WTC11 (cell line): ENCODE measurements around the gene ARHGAP6. TPM values are rescaled to one million over a fixed set of nuclear protein-coding genes. Genes with fewer than 3 reads are reported as not detected.

ENCODE experiments used
- ATAC-seq: fragments of 200-7000 bp; cut with Tn5 transposase; 2 replicates; pipeline ENCODE4 v1.10.0; 2021; ENCODE audit warnings: mild to moderate bottlenecking, moderate library complexity
- CTCF ChIA-PET: fragments of 300-600 bp; sonication (Branson Sonifier 250); formaldehyde crosslinking; loops from one replicate; lab custom pipeline; 2021; ENCODE audit warnings: antibody characterized with exemption; lab: Charles Lee
- POLR2A ChIA-PET: fragments of 350-600 bp; sonication (Branson Sonifier 250); formaldehyde crosslinking; loops from one replicate; lab custom pipeline; 2021; ENCODE audit warnings: antibody characterized with exemption; lab: Charles Lee
- DNase-seq: peaks from one replicate; pipeline ENCODE4 v3.0.0; 2021; ENCODE audit warnings: low spot score
- H3K27ac Mint-ChIP-seq: 2 replicates; pipeline ENCODE4 v1.8.0; 2021; ENCODE audit warnings: mixed read lengths
- H3K27me3 Mint-ChIP-seq: 2 replicates; pipeline ENCODE4 v1.8.0; 2021; ENCODE audit warnings: low read depth, mild to moderate bottlenecking, moderate library complexity, mixed read lengths
- H3K36me3 Mint-ChIP-seq: 2 replicates; pipeline ENCODE4 v1.8.0; 2021; ENCODE audit warnings: mixed read lengths
- H3K4me1 Mint-ChIP-seq: 2 replicates; pipeline ENCODE4 v1.8.0; 2022; ENCODE audit warnings: mixed read lengths
- H3K4me3 Mint-ChIP-seq: 2 replicates; pipeline ENCODE4 v1.8.0; 2021; ENCODE audit warnings: mild to moderate bottlenecking, moderate library complexity, mixed read lengths
- H3K9me3 Mint-ChIP-seq: 2 replicates; pipeline ENCODE4 v1.8.0; 2021; ENCODE audit warnings: mixed read lengths
- AFF4 ChIP-seq: sonication (generic); formaldehyde crosslinking; IDR thresholded peaks from 2 replicates; pipeline ENCODE4 v1.8.1; 2023; ENCODE audit warnings: mild to moderate bottlenecking, missing genetic modification reagents, borderline replicate concordance
- ARID4B ChIP-seq: sonication (generic); formaldehyde crosslinking; IDR thresholded peaks from 2 replicates; pipeline ENCODE4 v1.8.0; 2023; ENCODE audit warnings: missing genetic modification reagents, mild to moderate bottlenecking, borderline replicate concordance
- FOXP1 ChIP-seq: sonication (generic); formaldehyde crosslinking; IDR thresholded peaks from 2 replicates; pipeline ENCODE4 v1.8.0; 2022; ENCODE audit warnings: missing genetic modification reagents, mild to moderate bottlenecking, moderate library complexity, borderline replicate concordance
- GRHL2 ChIP-seq: fragments of 250-450 bp; sonication (Bioruptor Pico); IDR thresholded peaks from 2 replicates; pipeline ENCODE4 v1.8.0; 2022; ENCODE audit warnings: mild to moderate bottlenecking, moderate library complexity; ENCODE audit not compliant: insufficient replicate concordance, severe bottlenecking
- MYBL2 ChIP-seq: sonication (generic); formaldehyde crosslinking; IDR thresholded peaks from 2 replicates; pipeline ENCODE4 v1.8.1; 2023; ENCODE audit warnings: mild to moderate bottlenecking, moderate library complexity, missing genetic modification reagents
- NR1H2 ChIP-seq: sonication (generic); formaldehyde crosslinking; IDR thresholded peaks from 2 replicates; pipeline ENCODE4 v1.9.0; 2021; ENCODE audit warnings: mild to moderate bottlenecking, moderate library complexity, missing genetic modification reagents
- PRRX2 ChIP-seq: fragments of 250-450 bp; sonication (Bioruptor Pico); IDR thresholded peaks from 2 replicates; pipeline ENCODE4 v1.8.0; 2021; ENCODE audit warnings: mild to moderate bottlenecking
- ZBTB21 ChIP-seq: sonication (generic); formaldehyde crosslinking; IDR thresholded peaks from 2 replicates; pipeline ENCODE4 v1.8.1; 2023; ENCODE audit warnings: mild to moderate bottlenecking, missing genetic modification reagents, borderline replicate concordance
- ZNF138 ChIP-seq: sonication (generic); formaldehyde crosslinking; conservative IDR thresholded peaks from 2 replicates; pipeline ENCODE4 v1.8.1; 2022; ENCODE audit warnings: mild to moderate bottlenecking, moderate library complexity, missing genetic modification reagents
- ZNF396 ChIP-seq: fragments of 250-450 bp; sonication (Bioruptor Pico); IDR thresholded peaks from 2 replicates; pipeline ENCODE4 v1.8.0; 2021; ENCODE audit warnings: mild to moderate bottlenecking, moderate library complexity, borderline replicate concordance
- total RNA-seq: library from RNA; stranded (reverse); gene quantifications from 3 replicates; pipeline ENCODE4 v1.2.3, GENCODE V29; 2021
- TF ChIP-seq, protein P1 (sequence below): sonication (generic); formaldehyde crosslinking; IDR thresholded peaks from 2 replicates; pipeline ENCODE4 v1.8.0; 2022; ENCODE audit warnings: mild to moderate bottlenecking, missing genetic modification reagents

ARHGAP6 gene
- total RNA-seq, 1 experiment from 2014 or later, result 1.0 TPM

DNA sequence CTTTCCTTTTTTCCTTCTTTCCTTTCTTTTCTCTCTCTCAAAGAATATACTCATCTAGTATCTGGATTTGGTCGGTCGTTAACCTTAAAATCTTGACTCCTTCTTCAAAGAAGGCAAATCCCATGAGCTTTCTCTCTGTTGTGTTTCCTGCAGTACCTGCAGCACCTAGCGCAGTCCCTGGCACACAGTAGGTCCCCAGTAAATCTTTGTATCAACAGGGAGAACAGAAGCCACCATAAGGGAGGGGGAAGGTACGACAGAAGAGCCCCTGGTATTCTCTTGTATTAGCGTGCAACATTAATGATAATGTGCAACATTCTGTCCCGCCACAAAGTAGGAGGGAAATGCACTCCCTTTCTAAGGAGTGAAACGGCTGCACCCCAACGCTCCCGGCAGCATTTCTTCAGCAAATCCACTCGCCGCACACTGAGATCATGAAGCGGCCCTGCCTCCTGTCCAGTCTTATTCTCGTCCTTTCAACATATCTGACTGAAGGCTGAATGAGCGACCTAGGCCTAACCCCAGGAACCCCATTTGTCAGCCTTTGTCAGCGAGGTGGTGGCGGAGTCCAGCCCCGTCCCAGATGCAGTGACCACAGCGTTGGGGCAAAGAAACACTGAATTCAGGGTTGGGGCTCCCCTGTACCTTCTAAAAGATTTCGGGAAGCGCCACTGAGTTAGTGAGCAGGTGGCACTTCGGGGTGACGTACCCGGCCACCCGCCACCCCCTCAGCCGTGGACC lies 238.8 kb downstream of the ARHGAP6 start:
- CTCF ChIA-PET, result interaction anchor here (0.6 to 1.0 kb wide), 4 partner anchors 10 to 1306 kb away, joined by 3 read pairs; no protein-coding TSS in a partner anchor
- peaks cover 45% of the 10 kb centered on the region for H3K27me3 Mint-ChIP-seq
- POLR2A ChIA-PET, result no interaction called here

More for the DNA sequence above, 238.8 kb downstream of the ARHGAP6 start:
- H3K4me3 Mint-ChIP-seq, result peak overlapping the region; percentile 76
- no peaks in the 10 kb centered on the region for H3K36me3 Mint-ChIP-seq
- no peak for DNase-seq
- H3K27ac Mint-ChIP-seq, result no peak overlapping the region
- no peaks in the 10 kb centered on the region for H3K9me3 Mint-ChIP-seq
- no peak for TF ChIP-seq ARID4B (CRISPR knock-in tag)
- TF ChIP-seq GRHL2, result no peak
- no peak for TF ChIP-seq AFF4 (CRISPR knock-in tag)
- no peak for TF ChIP-seq FOXP1 (CRISPR knock-in tag)
- no peak for TF ChIP-seq MYBL2 (CRISPR knock-in tag)
- no peak for TF ChIP-seq PRRX2 (CRISPR knock-in tag)
- no peak for TF ChIP-seq ZNF138
- no peak for TF ChIP-seq ZBTB21
- no peak for TF ChIP-seq ZNF396
- TF ChIP-seq NR1H2 (CRISPR knock-in tag), result no peak
- TF ChIP-seq, protein P1, sequence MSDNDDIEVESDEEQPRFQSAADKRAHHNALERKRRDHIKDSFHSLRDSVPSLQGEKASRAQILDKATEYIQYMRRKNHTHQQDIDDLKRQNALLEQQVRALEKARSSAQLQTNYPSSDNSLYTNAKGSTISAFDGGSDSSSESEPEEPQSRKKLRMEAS (CRISPR knock-in tag), result no peak
- peaks cover 11% of the 10 kb centered on the region for H3K4me1 Mint-ChIP-seq
- ATAC-seq, result peak; percentile 37
